Mucosa of descending colon (tissue), 3 donors: Measurements from ENCODE around the gene PRKAR2A. TPM values are rescaled to one million over a fixed set of nuclear protein-coding genes. Genes with fewer than 3 reads are reported as not detected.
A peak's percentile ranks its signal among the peaks of the same experiment; 100 is the strongest.
"Not testable (repeated sequence)": the region's sequence is repeated elsewhere in the genome, so short reads cannot be mapped to it uniquely, and the experiment has no call there.

ENCODE experiments used
- ATAC-seq: fragments of 200-7000 bp; cut with Tn5 transposase; one replicate; pipeline ENCODE4 v1.9.1; 2020; ENCODE audit warnings: mild to moderate bottlenecking, moderate library complexity
- DNase-seq, 3 donors: peaks; one replicate each; pipeline ENCODE4 v3.0.0-alpha.2; 2020
- H3K36me3 ChIP-seq: fragments of 200-600 bp; one replicate; pipeline ENCODE4 v1.8.0; 2021; ENCODE audit warnings: low read depth, mild to moderate bottlenecking
- H3K4me1 ChIP-seq: fragments of 200-600 bp; one replicate; pipeline ENCODE4 v1.8.0; 2021; ENCODE audit warnings: low read depth, mild to moderate bottlenecking
- H3K4me3 ChIP-seq: fragments of 200-600 bp; one replicate; pipeline ENCODE4 v1.8.0; 2021; ENCODE audit warnings: mild to moderate bottlenecking
- H3K9me3 ChIP-seq: fragments of 200-600 bp; one replicate; pipeline ENCODE4 v1.8.0; 2021; ENCODE audit warnings: mild to moderate bottlenecking
- CTCF ChIP-seq: fragments of 200-600 bp; IDR thresholded peaks from one replicate; pipeline ENCODE4 v1.8.0; 2022; ENCODE audit warnings: antibody characterized with exemption, mild to moderate bottlenecking
- intact Hi-C, 2 donors: fragments of 100-400 bp; cut with DNase I in 1 of 2; cut with micrococcal nuclease in 1 of 2; formaldehyde crosslinking; loops; one replicate each; pipeline versions ENCODE4 v1.11.0 to v1.11.1; 2022; cut with DNase I, micrococcal nuclease
- total RNA-seq, 3 donors: library from RNA; stranded (reverse); fragmentation: NEBNext Ultra II Directional in 2 of 3; extraction: Animal tissue kit (Norgen Biotek cat#: 25700) in 2 of 3; gene quantifications; one replicate each; pipeline versions ENCODE4 v1.2.1 to v1.2.4, GENCODE V29; 2021 to 2023
- donor health status: DM: no; HTN: no; CAD: no; lungs with moderate emphysema.
- donor health status: DM: no; HTN: no; CAD: no.
- donor health status: DM: no; HTN: yes; CAD: no.

The PRKAR2A gene
- total RNA-seq, 3 donors from 2014 or later: 53.3 to 76.3 (median 55.6) TPM

- Histone ChIP-seq H3K4me1 (peaks cover 58% of the 10 kb centered on the region), H3K9me3 (no peaks in the 10 kb centered on the region), H3K4me3 (no peak overlapping the region), H3K36me3 (no peaks in the 10 kb centered on the region)
- DNase-seq (peak; percentile 67 to 76 (median 68)), ATAC-seq (peak; percentile 43)
- TF ChIP-seq CTCF: no peak
- intact Hi-C loops: no loop called here
Observed at GRCh38 chr3:48738926-48739616, 108.6 kb downstream of the PRKAR2A start.

DNA sequence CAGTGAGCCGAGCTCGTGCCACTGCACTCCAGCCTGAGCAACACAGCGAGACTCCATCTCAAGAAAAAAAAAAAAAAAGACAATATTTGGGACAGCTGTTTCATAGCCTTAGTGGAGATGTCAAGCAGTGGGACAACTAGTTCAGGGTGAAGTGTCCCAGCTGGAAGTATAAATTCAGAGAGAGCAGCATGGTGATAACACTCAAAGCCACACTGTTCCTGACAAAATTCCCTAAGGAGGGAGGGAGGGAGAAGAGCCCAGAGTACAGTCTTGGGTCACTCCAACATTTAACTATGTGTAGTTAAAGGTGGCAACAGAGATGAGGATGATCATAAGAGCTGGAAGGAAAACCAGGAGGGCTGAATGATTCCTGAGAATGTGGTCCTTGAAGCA lies 109.5 kb downstream of the PRKAR2A start:
- no peaks in the 10 kb centered on the region for H3K36me3 ChIP-seq
- DNase-seq: no peak
- H3K4me1 ChIP-seq: peaks cover 58% of the 10 kb centered on the region
- no peaks in the 10 kb centered on the region for H3K9me3 ChIP-seq
- intact Hi-C loops: no loop called here
- ATAC-seq: no peak
- TF ChIP-seq CTCF: no peak
- H3K4me3 ChIP-seq: no peak overlapping the region

GRCh38 chr3:48735075-48735767 lies 112.5 kb downstream of the PRKAR2A start:
- H3K4me3 ChIP-seq, DNase-seq, H3K36me3 ChIP-seq, intact Hi-C loops, H3K9me3 ChIP-seq: not testable (repeated sequence)
- peaks cover 48% of the 10 kb centered on the region for H3K4me1 ChIP-seq
- ATAC-seq: peak; percentile 7

GRCh38 chr3:48734541-48734940 lies 113.1 kb downstream of the PRKAR2A start:
- intact Hi-C loops, DNase-seq, H3K9me3 ChIP-seq, ATAC-seq, H3K4me3 ChIP-seq, H3K36me3 ChIP-seq: not testable (repeated sequence)
- peaks cover 41% of the 10 kb centered on the region for H3K4me1 ChIP-seq

GRCh38 chr3:48733752-48734518 lies 113.7 kb downstream of the PRKAR2A start:
- H3K9me3 ChIP-seq, ATAC-seq, H3K36me3 ChIP-seq, intact Hi-C loops, DNase-seq, H3K4me3 ChIP-seq: not testable (repeated sequence)
- H3K4me1 ChIP-seq: peaks cover 35% of the 10 kb centered on the region

GRCh38 chr3:48727511-48727910 lies 120.2 kb downstream of the PRKAR2A start:
- no peak for TF ChIP-seq CTCF

DNA sequence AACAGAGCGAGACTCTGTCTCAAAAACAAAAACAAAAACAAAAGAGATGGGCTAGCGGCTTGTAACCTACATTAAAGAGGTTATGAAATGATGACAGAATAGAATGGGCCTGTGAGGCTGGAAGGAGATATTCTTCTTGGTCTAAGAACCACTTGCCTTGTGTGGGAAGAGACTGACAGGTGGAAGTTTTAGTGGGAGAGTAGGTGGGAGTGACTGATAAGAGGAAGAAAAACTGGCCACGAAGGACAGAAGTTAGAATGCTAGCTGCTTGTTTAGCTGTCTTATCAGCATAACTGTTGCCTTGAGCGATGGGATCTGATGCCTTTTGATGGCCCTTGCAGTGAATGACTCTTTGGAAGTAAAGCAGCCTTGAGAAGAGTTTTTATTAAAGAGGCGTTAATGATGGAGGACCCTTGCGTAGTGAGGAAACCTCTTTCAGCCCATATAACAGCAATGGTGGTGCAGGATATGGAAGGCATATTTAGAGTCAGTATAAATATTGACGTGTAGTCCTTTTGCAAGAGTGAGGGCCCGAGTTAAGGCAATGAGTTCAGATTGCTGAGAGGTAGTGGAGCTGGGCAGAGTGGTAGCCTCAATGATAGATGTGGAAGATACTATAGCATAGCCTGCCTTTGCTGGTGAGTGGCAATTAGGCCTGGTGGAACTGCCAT lies 122.4 kb downstream of the PRKAR2A start:
- not testable (repeated sequence) for ATAC-seq

More at GRCh38 chr3:48727511-48727910, 120.2 kb downstream of the PRKAR2A start:
- Histone ChIP-seq H3K9me3 (peaks cover 2% of the 10 kb centered on the region), H3K4me3 (no peak overlapping the region), H3K36me3 (no peaks in the 10 kb centered on the region), H3K4me1 (peaks cover 20% of the 10 kb centered on the region)
- intact Hi-C loops: no loop called here
- DNase-seq: no peak
- peak; percentile 33 for ATAC-seq

More for the DNA sequence above, 122.4 kb downstream of the PRKAR2A start:
- H3K9me3 ChIP-seq, H3K4me3 ChIP-seq, intact Hi-C loops, H3K36me3 ChIP-seq, DNase-seq: not testable (repeated sequence)
- peaks cover 40% of the 10 kb centered on the region for H3K4me1 ChIP-seq
